CD14-positive monocyte (primary cell): ENCODE measurements around the gene RAD51C. TPM values are rescaled to one million over a fixed set of nuclear protein-coding genes. Genes with fewer than 3 reads are reported as not detected.

Source experiments
- DNase-seq, 3 donors: peaks; one replicate each; pipeline ENCODE4 v3.0.0-alpha.2; 2011 to 2022
- H2AFZ ChIP-seq: 2 replicates; pipeline ENCODE4 v1.6.0; 2012; ENCODE audit warnings: mild to moderate bottlenecking, low read depth, low read length, inconsistent platforms; ENCODE audit not compliant: insufficient read depth, poor library complexity, severe bottlenecking
- H3K27ac ChIP-seq, 2 donors: 1 replicate in 1 of 2; 2 replicates in 1 of 2; pipeline ENCODE4 v1.5.1; 2012 to 2013; ENCODE audit warnings: low read length in 2 of 2, control low read depth in 1 of 2, inconsistent platforms in 1 of 2, low read depth in 1 of 2, mild to moderate bottlenecking in 1 of 2
- H3K27me3 ChIP-seq, 2 donors: one replicate each; pipeline versions ENCODE4 v1.6.0 to v1.6.1; 2011 to 2013; ENCODE audit warnings: low read length in 2 of 2; ENCODE audit not compliant: control insufficient read depth in 2 of 2, insufficient read depth in 2 of 2
- H3K36me3 ChIP-seq, 2 donors: replicated peaks in 1 of 2; 1 replicate in 1 of 2; 2 replicates in 1 of 2; pipeline versions ENCODE4 v1.5.1 to v1.6.1; 2012 to 2013; ENCODE audit warnings: low read length in 2 of 2, control low read depth in 1 of 2, inconsistent platforms in 1 of 2, mild to moderate bottlenecking in 1 of 2; ENCODE audit not compliant: insufficient read depth in 2 of 2, control insufficient read depth in 1 of 2
- H3K4me1 ChIP-seq, 2 donors: 1 replicate in 1 of 2; 2 replicates in 1 of 2; pipeline versions ENCODE4 v1.5.1 to v1.6.1; 2012 to 2013; ENCODE audit warnings: low read length in 2 of 2, control low read depth in 1 of 2, inconsistent platforms in 1 of 2, mild to moderate bottlenecking in 1 of 2, moderate library complexity in 1 of 2; ENCODE audit not compliant: insufficient read depth in 2 of 2, control insufficient read depth in 1 of 2
- H3K4me2 ChIP-seq: replicated peaks from 2 replicates; pipeline ENCODE3; 2012; ENCODE audit warnings: low read length, moderate library complexity, mild to moderate bottlenecking; ENCODE audit not compliant: poor library complexity, severe bottlenecking; ENCODE audit errors: extremely low read depth
- H3K4me3 ChIP-seq, 3 experiments: fragments of 200-600 bp in 1 of 3; sonication (generic) in 1 of 3; replicated peaks in 1 of 3; 1 replicate in 2 of 3; 2 replicates in 1 of 3; pipeline ENCODE4 v1.5.1; 2011 to 2013; ENCODE audit warnings: low read length in 3 of 3, mild to moderate bottlenecking in 3 of 3, control low read depth in 2 of 3, low read depth in 2 of 3, inconsistent platforms in 1 of 3, moderate library complexity in 1 of 3
- H3K79me2 ChIP-seq: 2 replicates; pipeline ENCODE4 v1.6.0; 2012; ENCODE audit warnings: mild to moderate bottlenecking, control low read depth, inconsistent platforms, low read length, moderate library complexity; ENCODE audit not compliant: insufficient read depth
- H3K9ac ChIP-seq: 2 replicates; pipeline ENCODE4 v1.6.0; 2017; ENCODE audit warnings: low read length, mild to moderate bottlenecking; ENCODE audit not compliant: insufficient read depth, poor library complexity, severe bottlenecking
- H3K9me3 ChIP-seq, 2 donors: replicated peaks in 1 of 2; 1 replicate in 1 of 2; 2 replicates in 1 of 2; pipeline versions ENCODE4 v1.5.1 to v1.6.1; 2012 to 2013; ENCODE audit warnings: low read length in 2 of 2, control low read depth in 1 of 2; ENCODE audit not compliant: control insufficient read depth in 1 of 2, insufficient read depth in 1 of 2
- H4K20me1 ChIP-seq: 2 replicates; pipeline ENCODE4 v1.6.0; 2012; ENCODE audit warnings: mild to moderate bottlenecking, low read length, control low read depth, moderate library complexity; ENCODE audit not compliant: insufficient read depth
- H3K27ac Mint-ChIP-seq, 7 donors: one replicate each; pipeline ENCODE4 v1.8.0; 2020; ENCODE audit warnings: mild to moderate bottlenecking in 7 of 7, mixed read lengths in 7 of 7, moderate library complexity in 6 of 7, inconsistent platforms in 2 of 7
- H3K27me3 Mint-ChIP-seq, 3 donors: one replicate each; pipeline ENCODE4 v1.8.0; 2021 to 2022; ENCODE audit warnings: low read depth in 3 of 3, mild to moderate bottlenecking in 3 of 3, mixed read lengths in 3 of 3, moderate library complexity in 3 of 3, inconsistent platforms in 1 of 3
- H3K36me3 Mint-ChIP-seq, 2 donors: one replicate each; pipeline ENCODE4 v1.8.0; 2020; ENCODE audit warnings: mixed read lengths in 2 of 2, inconsistent platforms in 1 of 2, mild to moderate bottlenecking in 1 of 2
- H3K4me1 Mint-ChIP-seq: one replicate; pipeline ENCODE4 v1.8.0; 2020; ENCODE audit warnings: mild to moderate bottlenecking, mixed read lengths
- H3K4me3 Mint-ChIP-seq, 2 donors: one replicate each; pipeline ENCODE4 v1.8.0; 2020; ENCODE audit warnings: mild to moderate bottlenecking in 2 of 2, mixed read lengths in 2 of 2, moderate library complexity in 1 of 2
- H3K9me3 Mint-ChIP-seq, 7 donors: one replicate each; pipeline ENCODE4 v1.8.0; 2020 to 2022; ENCODE audit warnings: mixed read lengths in 7 of 7, mild to moderate bottlenecking in 6 of 7, moderate library complexity in 6 of 7, inconsistent platforms in 2 of 7
- CTCF ChIP-seq: fragments of 200-600 bp; IDR thresholded peaks from one replicate; pipeline ENCODE4 v1.8.0; 2022; ENCODE audit warnings: antibody characterized with exemption, mild to moderate bottlenecking
- WGBS: methylation state at CpG from one replicate; pipeline ENCODE4 v1.1.5; 2013; ENCODE audit warnings: missing lambda C conversion rate; ENCODE audit not compliant: insufficient coverage; 5-methylcytosine and 5-hydroxymethylcytosine counted together
- intact Hi-C, 2 donors: fragments of 100-400 bp; cut with micrococcal nuclease; formaldehyde crosslinking; loops; one replicate each; pipeline versions ENCODE4 v1.15.0 to v1.15.1; 2023
- polyA minus RNA-seq: library from RNA; depleted of rRNA, polyadenylated mRNA; stranded (reverse); fragments of >200 nt; gene quantifications from 2 replicates; pipeline ENCODE4 v1.2.3, GENCODE V29; 2012
- polyA plus RNA-seq, 3 donors: library from polyadenylated mRNA; depleted of rRNA in 1 of 3; unstranded in 2 of 3; stranded (reverse) in 1 of 3; fragments of 300-500 nt in 2 of 3; fragments of >200 nt in 1 of 3; fragmentation: Illumina TruSeq in 2 of 3; gene quantifications; 1 replicate in 2 of 3; 2 replicates in 1 of 3; pipeline ENCODE4 v1.2.3, GENCODE V29; 2012 to 2021
- total RNA-seq, 12 experiments: library from RNA in 1 of 12; stranded (reverse) in 1 of 12; fragments of 120-200 nt in 1 of 12; gene quantifications; one replicate each; pipeline ENCODE4 v1.2.4 and lab custom pipeline; 2013 to 2026; ENCODE audit warnings: mixed read lengths in 6 of 12, inconsistent platforms in 1 of 12

The RAD51C gene
- 9.5 TPM for total RNA-seq (2013)
- polyA plus RNA-seq: 10 to 100 TPM in 2 of 3 donors, 1 to 10 TPM in 1; 6.8 to 14.5 (median 13.1) TPM
- polyA minus RNA-seq: 1.9 and 3.6 TPM in 2 replicates
- total RNA-seq (lab: John Stamatoyannopoulos, UW): 0.92 to 9.9 (median 2.5) reads per million in 11 experiments

- TF ChIP-seq CTCF: no peak
- WGBS: 11% methylated on average over 42 of the region's 50 CpGs
Observed at GRCh38 chr17:58692239-58693055, at the start of gene RAD51C. TSS of gene RAD51C (plus strand) at chr17:58692602. CDS start at chr17:58692644, 42 bp downstream.

DNA sequence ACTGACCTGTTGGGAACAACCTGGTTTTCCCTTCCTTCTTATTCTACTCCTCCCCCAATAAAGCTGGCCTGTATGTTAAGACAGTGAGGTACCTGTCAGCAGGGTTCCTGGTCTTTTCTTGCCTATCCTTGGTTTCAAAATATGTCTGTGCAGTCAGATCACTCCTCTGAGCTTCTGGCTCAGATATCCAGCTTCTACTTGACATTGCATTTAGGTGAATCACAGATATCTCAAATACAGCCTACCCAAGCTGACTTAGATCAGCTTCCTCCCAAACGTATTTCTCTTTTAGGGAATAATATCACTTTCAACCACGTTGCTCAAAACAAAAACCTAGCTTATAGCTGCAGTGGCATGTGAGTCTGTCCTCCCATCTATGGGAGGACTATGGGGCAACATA lies 49.3 kb upstream of the RAD51C start:
- Histone ChIP-seq H3K27ac (no peak overlapping the region), H3K9me3 (no peaks in the 10 kb centered on the region), H3K4me3 (no peak overlapping the region), H3K4me2 (no peak overlapping the region), H3K9ac (no peak overlapping the region), H3K4me1 (no peaks in the 10 kb centered on the region), H2AFZ (no peak overlapping the region), H3K79me2 (no peaks in the 10 kb centered on the region), H3K36me3 (no peaks in the 10 kb centered on the region), H4K20me1 (no peaks in the 10 kb centered on the region), H3K27me3 (no peaks in the 10 kb centered on the region)
- no peak for DNase-seq
- no peaks in the 10 kb centered on the region for H3K36me3 Mint-ChIP-seq
- H3K4me3 Mint-ChIP-seq: no peak overlapping the region
- H3K4me1 Mint-ChIP-seq: no peaks in the 10 kb centered on the region
- WGBS: no CpG with 5 or more reads among the region's 2 CpGs
- intact Hi-C loops: loop anchor here in 1 of 2 donors (10.0 kb wide), 1 partner anchor 52 kb away; the partner anchor contains the start of genes RAD51C and TEX14
- TF ChIP-seq CTCF: no peak
- no peaks in the 10 kb centered on the region for H3K9me3 Mint-ChIP-seq
- H3K27me3 Mint-ChIP-seq: peaks cover 0 to 3% (median 2%) of the 10 kb centered on the region in 3 donors
- no peak overlapping the region for H3K27ac Mint-ChIP-seq

More at GRCh38 chr17:58692239-58693055, at the start of gene RAD51C:
- Histone ChIP-seq H3K79me2 (peaks cover 23% of the 10 kb centered on the region), H3K36me3 (peaks cover 0 to 2% of the 10 kb centered on the region in 2 donors), H3K4me2 (peak within 1 kb of the TSS; percentile 84), H2AFZ (peak within 1 kb of the TSS; percentile 99), H3K9me3 (no peaks in the 10 kb centered on the region), H3K27me3 (no peaks in the 10 kb centered on the region), H3K9ac (peak within 1 kb of the TSS; percentile 66), H4K20me1 (no peaks in the 10 kb centered on the region), H3K27ac (peak within 1 kb of the TSS; percentile 61 to 85), H3K4me1 (peaks cover 12 to 19% of the 10 kb centered on the region in 2 donors), H3K4me3 (peak within 1 kb of the TSS; percentile 54 to 88 (median 55))
- peak; percentile 83 to 84 (median 83) for DNase-seq
- Mint-ChIP-seq H3K4me1 (peaks cover 16% of the 10 kb centered on the region), H3K27ac (peak within 1 kb of the TSS; percentile 81 to 94 (median 93)), H3K9me3 (peaks cover 0 to 4% (median 0%) of the 10 kb centered on the region in 7 donors), H3K4me3 (peak within 1 kb of the TSS; percentile 88 to 93), H3K36me3 (peaks cover 0 to 1% of the 10 kb centered on the region in 2 donors), H3K27me3 (peaks cover 0 to 3% (median 2%) of the 10 kb centered on the region in 3 donors)
- intact Hi-C loops: loop anchor here in 1 of 2 donors (10.0 kb wide), 1 partner anchor 48 kb away; no protein-coding TSS in a partner anchor
